Esophagus squamous epithelium (tissue), 5 donors: ENCODE measurements around the gene WWOX. TPM values are rescaled to one million over a fixed set of nuclear protein-coding genes. Genes with fewer than 3 reads are reported as not detected.

Experiments
- DNase-seq: peaks from one replicate; lab custom pipeline; 2025; lab: John Stamatoyannopoulos, UW
- H3K27ac ChIP-seq, 4 donors: fragments of 200-600 bp; sonication (generic); one replicate each; pipeline ENCODE4 v1.5.1; 2016 to 2019; ENCODE audit warnings: mild to moderate bottlenecking in 1 of 4
- H3K27me3 ChIP-seq, 4 donors: fragments of 200-600 bp; sonication (generic); 1 replicate in 3 of 4; 2 replicates in 1 of 4; pipeline versions ENCODE4 v1.5.1 to v1.6.0; 2017 to 2021; ENCODE audit warnings: antibody characterized with exemption in 1 of 4
- H3K36me3 ChIP-seq, 3 donors: fragments of 200-600 bp; sonication (generic); one replicate each; pipeline ENCODE4 v1.5.1; 2016 to 2019
- H3K4me1 ChIP-seq, 3 donors: fragments of 200-600 bp; sonication (generic); one replicate each; pipeline ENCODE4 v1.5.1; 2017 to 2019
- H3K4me3 ChIP-seq, 4 donors: fragments of 200-600 bp; sonication (generic); 1 replicate in 3 of 4; 2 replicates in 1 of 4; pipeline ENCODE4 v1.5.1; 2016 to 2019; ENCODE audit warnings: mild to moderate bottlenecking in 2 of 4, moderate library complexity in 1 of 4
- H3K9me3 ChIP-seq, 3 donors: fragments of 200-600 bp; sonication (generic); one replicate each; pipeline ENCODE4 v1.5.1; 2016 to 2019
- POLR2A ChIP-seq, 4 donors: fragments of 450-650 bp; IDR thresholded peaks; one replicate each; pipeline ENCODE4 v1.6.1; 2017; ENCODE audit warnings: antibody characterized with exemption in 4 of 4, mild to moderate bottlenecking in 4 of 4, moderate library complexity in 3 of 4
- WGBS, 2 donors: methylation state at CpG; one replicate each; pipeline ENCODE4 v1.1.5; 2018; 5-methylcytosine and 5-hydroxymethylcytosine counted together
- intact Hi-C: fragments of 100-400 bp; cut with DNase I; formaldehyde crosslinking; loops from one replicate; pipeline ENCODE4 v1.15.0; 2022
- total RNA-seq, 4 donors: library from RNA; depleted of rRNA; stranded (reverse); fragments of >200 nt; gene quantifications; one replicate each; pipeline ENCODE4 v1.1.0, GENCODE V29; 2016
- TF ChIP-seq, protein P1 (sequence below), 6 experiments: fragments of 450-650 bp in 4 of 6; fragments of 200-600 bp in 2 of 6; sonication (generic) in 2 of 6; IDR thresholded peaks; one replicate each; pipeline ENCODE4 v1.5.1; 2016 to 2019; ENCODE audit warnings: antibody characterized with exemption in 6 of 6, mild to moderate bottlenecking in 4 of 6, moderate library complexity in 4 of 6
- donor health status: DM: yes; HTN: yes; CAD: no.

Gene WWOX
- total RNA-seq, 4 donors from 2014 or later = 20.9 to 31.1 (median 27.5) TPM

DNA sequence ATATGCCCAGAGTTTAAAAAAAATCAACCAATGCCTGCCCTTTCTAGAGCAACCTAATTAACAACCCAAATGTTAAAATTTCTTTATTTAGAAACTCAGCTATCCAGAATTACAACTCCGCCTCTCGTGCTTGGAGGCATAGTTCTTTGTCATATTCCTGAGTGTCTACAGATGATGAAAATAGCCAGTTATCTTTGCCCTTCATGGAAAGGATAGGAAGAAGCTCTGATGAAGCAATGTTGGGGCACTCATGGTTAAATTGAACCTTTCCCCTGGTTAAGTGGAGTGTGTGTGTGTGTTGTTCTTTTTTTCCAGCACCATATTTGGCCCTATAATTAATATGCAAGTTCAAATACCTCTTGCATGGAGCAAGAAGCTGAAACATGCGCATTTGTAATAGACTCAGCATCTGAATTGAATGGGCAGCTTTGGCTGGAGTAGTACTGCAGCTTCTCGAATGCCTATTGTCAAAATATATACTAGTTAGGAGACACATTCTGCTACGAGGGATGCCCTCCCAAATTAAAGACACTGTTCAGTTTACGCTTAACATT lies 506.2 kb downstream of the WWOX start:
- Histone ChIP-seq H3K4me1 (peaks cover 0 to 13% (median 0%) of the 10 kb centered on the region in 3 donors), H3K27ac (peak overlapping the region in 2 of 4 donors; percentile 38 to 39), H3K36me3 (no peaks in the 10 kb centered on the region), H3K4me3 (no peak overlapping the region), H3K27me3 (no peaks in the 10 kb centered on the region), H3K9me3 (no peaks in the 10 kb centered on the region)
- intact Hi-C loops = no loop called here
- WGBS, 2 donors = 73 to 78% methylated on average over 6 of the region's 6 CpGs
- DNase-seq = no peak
- no peak for TF ChIP-seq POLR2A (IDR thresholded peaks at IDR 0.05)
- TF ChIP-seq, protein P1, sequence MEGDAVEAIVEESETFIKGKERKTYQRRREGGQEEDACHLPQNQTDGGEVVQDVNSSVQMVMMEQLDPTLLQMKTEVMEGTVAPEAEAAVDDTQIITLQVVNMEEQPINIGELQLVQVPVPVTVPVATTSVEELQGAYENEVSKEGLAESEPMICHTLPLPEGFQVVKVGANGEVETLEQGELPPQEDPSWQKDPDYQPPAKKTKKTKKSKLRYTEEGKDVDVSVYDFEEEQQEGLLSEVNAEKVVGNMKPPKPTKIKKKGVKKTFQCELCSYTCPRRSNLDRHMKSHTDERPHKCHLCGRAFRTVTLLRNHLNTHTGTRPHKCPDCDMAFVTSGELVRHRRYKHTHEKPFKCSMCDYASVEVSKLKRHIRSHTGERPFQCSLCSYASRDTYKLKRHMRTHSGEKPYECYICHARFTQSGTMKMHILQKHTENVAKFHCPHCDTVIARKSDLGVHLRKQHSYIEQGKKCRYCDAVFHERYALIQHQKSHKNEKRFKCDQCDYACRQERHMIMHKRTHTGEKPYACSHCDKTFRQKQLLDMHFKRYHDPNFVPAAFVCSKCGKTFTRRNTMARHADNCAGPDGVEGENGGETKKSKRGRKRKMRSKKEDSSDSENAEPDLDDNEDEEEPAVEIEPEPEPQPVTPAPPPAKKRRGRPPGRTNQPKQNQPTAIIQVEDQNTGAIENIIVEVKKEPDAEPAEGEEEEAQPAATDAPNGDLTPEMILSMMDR (IDR thresholded peaks at IDR 0.05) = no peak

DNA sequence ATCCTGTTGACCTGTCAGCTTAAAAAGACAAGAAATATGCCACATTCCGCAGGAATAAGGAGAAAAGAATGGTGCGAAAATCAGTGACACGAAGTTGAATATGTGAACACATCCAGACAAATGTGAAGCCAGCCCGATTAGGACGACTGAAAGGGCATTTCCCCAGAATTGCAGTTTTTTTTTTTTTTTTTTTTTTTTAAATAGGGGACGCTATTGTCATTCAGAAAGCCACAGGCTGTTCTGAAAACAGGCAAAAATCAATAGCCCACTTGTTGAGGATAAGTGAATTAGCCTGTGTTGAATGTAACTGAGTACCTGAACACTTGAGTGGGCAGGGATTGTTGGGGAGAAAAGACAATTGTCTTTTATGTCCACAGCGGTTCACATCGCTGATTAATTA lies 507.1 kb downstream of the WWOX start:
- peaks cover 0 to 13% (median 0%) of the 10 kb centered on the region in 3 donors for H3K4me1 ChIP-seq
- intact Hi-C loops = no loop called here
- H3K27ac ChIP-seq = no peak overlapping the region
- H3K36me3 ChIP-seq = no peaks in the 10 kb centered on the region
- no peaks in the 10 kb centered on the region for H3K9me3 ChIP-seq
- WGBS, 2 donors = 85 to 87% methylated on average over 8 of the region's 8 CpGs
- H3K4me3 ChIP-seq = no peak overlapping the region
- no peak for DNase-seq
- TF ChIP-seq POLR2A (IDR thresholded peaks at IDR 0.05) = no peak
- TF ChIP-seq, protein P1 (IDR thresholded peaks at IDR 0.05) = no peak
- no peaks in the 10 kb centered on the region for H3K27me3 ChIP-seq

- no peaks in the 10 kb centered on the region for H3K36me3 ChIP-seq
- no peak for TF ChIP-seq POLR2A (IDR thresholded peaks at IDR 0.05)
- TF ChIP-seq, protein P1 (IDR thresholded peaks at IDR 0.05) = no peak
- no peak overlapping the region for H3K4me3 ChIP-seq
- no peaks in the 10 kb centered on the region for H3K27me3 ChIP-seq
- no peak for DNase-seq
- no peaks in the 10 kb centered on the region for H3K9me3 ChIP-seq
- 86 to 91% methylated on average over 5 of the region's 5 CpGs for WGBS, 2 donors
- H3K4me1 ChIP-seq = peaks cover 0 to 13% (median 0%) of the 10 kb centered on the region in 3 donors
- intact Hi-C loops = no loop called here
- H3K27ac ChIP-seq = no peak overlapping the region
Measured at GRCh38 chr16:78607022-78607421, 507.6 kb downstream of the WWOX start.

DNA sequence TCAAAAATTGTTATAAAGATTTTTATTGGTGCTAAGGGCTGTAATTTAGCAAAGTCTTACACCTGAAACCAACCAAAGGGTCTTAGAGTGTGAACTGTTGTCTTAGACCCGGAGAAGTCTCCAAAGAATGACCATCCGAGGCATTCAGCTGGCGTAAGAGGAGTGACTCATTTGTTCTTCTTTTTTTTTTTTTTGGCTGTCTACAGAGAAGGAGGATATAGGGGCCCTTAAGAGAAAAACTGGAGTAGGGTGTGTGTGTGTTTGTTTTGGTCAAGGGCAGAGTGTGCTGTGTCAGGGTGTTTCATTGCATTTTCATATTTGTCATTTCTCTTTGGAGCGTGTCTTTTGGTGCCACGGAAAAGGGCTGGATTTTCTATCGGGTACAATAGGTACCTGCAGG lies 508.0 kb downstream of the WWOX start:
- DNase-seq = no peak
- TF ChIP-seq, protein P1 (IDR thresholded peaks at IDR 0.05) = no peak
- TF ChIP-seq POLR2A (IDR thresholded peaks at IDR 0.05) = no peak
- peaks cover 0 to 13% (median 0%) of the 10 kb centered on the region in 3 donors for H3K4me1 ChIP-seq
- H3K9me3 ChIP-seq = no peaks in the 10 kb centered on the region
- 34 to 47% methylated on average over 6 of the region's 6 CpGs for WGBS, 2 donors
- H3K27ac ChIP-seq = peak overlapping the region in 2 of 4 donors; percentile 53 to 54
- H3K36me3 ChIP-seq = no peaks in the 10 kb centered on the region
- intact Hi-C loops = no loop called here
- no peak overlapping the region for H3K4me3 ChIP-seq
- H3K27me3 ChIP-seq = no peaks in the 10 kb centered on the region

DNA sequence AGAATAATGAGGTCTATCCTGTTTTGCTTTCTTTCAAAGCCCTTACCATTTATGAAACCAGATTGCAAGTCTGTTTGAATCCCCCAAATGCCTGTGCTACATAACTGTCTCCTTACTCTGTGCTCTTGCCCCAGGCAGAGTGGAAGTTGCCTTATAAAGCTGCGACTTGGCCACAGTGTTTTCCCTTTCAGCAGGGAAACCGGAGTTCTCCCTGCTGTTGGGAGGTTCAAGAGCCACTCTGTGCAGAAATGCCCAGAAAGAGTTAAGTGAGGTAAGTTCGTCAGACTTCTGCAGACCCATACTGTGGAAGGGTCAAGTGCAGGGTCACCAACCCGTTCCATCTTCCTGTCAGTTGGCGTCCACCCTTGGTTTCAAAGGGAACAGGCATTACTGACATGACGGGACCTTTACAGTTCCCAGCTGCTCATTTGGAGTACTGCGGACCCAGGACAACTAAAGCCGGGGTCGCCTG lies 508.9 kb downstream of the WWOX start:
- Histone ChIP-seq H3K4me3 (peak overlapping the region in 3 of 4 donors; percentile 11 to 53 (median 22)), H3K27ac (peak overlapping the region in 3 of 4 donors; percentile 42 to 54 (median 53)), H3K36me3 (no peaks in the 10 kb centered on the region), H3K9me3 (no peaks in the 10 kb centered on the region), H3K27me3 (no peaks in the 10 kb centered on the region), H3K4me1 (peaks cover 0 to 13% (median 0%) of the 10 kb centered on the region in 3 donors)
- intact Hi-C loops = no loop called here
- DNase-seq = no peak
- TF ChIP-seq, protein P1 (IDR thresholded peaks at IDR 0.05) = no peak
- no peak for TF ChIP-seq POLR2A (IDR thresholded peaks at IDR 0.05)
- 70 to 71% methylated on average over 7 to 9 of the region's 9 CpGs for WGBS, 2 donors
